ENCODE results near the gene SLC25A19. TPM values are rescaled to one million over a fixed set of nuclear protein-coding genes. Genes with fewer than 3 reads are reported as not detected.

Gene SLC25A19
- polyA plus RNA-seq, 1 experiment, result 3.5 TPM

DNA sequence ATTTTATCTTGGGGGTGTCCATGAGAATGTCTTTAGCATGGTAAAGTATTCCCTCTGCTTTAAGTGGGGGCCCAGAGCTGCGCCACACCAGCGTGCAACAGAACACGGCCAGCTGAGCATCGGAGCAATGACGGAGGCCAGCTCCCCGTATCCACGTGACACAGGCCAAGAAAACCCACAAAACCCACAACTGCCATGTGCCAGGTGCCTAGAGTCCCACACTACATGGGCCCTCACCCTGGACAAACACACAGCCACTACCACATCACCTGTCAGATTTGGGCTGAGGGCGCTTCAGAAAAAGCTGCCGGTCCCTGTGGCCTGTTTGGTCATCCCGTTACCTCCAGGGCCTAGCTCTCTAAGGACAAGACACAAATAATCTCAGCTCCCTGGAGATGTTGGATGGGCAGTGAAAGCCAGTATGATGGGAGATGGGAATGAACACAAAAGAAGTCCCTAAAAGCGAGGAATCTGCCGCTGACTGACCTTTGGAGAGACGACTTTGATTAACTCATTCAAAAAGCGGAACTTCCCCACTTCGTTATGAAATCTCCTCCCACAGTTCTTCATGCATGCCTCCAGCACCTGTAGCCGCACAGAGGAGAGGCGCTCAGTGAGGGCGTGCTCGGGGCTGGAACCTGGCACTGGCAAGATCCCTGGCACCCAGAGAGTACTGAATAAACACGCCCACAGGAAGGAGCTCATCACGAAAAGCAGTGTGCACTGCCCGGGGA is 44.9 kb downstream of the SLC25A19 start:
- no peak overlapping the region for H3K4me3 ChIP-seq (ENCODE audit: low read depth, low read length)
- TF ChIP-seq, protein P1, sequence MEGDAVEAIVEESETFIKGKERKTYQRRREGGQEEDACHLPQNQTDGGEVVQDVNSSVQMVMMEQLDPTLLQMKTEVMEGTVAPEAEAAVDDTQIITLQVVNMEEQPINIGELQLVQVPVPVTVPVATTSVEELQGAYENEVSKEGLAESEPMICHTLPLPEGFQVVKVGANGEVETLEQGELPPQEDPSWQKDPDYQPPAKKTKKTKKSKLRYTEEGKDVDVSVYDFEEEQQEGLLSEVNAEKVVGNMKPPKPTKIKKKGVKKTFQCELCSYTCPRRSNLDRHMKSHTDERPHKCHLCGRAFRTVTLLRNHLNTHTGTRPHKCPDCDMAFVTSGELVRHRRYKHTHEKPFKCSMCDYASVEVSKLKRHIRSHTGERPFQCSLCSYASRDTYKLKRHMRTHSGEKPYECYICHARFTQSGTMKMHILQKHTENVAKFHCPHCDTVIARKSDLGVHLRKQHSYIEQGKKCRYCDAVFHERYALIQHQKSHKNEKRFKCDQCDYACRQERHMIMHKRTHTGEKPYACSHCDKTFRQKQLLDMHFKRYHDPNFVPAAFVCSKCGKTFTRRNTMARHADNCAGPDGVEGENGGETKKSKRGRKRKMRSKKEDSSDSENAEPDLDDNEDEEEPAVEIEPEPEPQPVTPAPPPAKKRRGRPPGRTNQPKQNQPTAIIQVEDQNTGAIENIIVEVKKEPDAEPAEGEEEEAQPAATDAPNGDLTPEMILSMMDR (IDR thresholded peaks at IDR 0.05; ENCODE audit: low read depth, low read length), result no peak
- no peak for DNase-seq (ENCODE audit: low read depth, low spot score)

DNA sequence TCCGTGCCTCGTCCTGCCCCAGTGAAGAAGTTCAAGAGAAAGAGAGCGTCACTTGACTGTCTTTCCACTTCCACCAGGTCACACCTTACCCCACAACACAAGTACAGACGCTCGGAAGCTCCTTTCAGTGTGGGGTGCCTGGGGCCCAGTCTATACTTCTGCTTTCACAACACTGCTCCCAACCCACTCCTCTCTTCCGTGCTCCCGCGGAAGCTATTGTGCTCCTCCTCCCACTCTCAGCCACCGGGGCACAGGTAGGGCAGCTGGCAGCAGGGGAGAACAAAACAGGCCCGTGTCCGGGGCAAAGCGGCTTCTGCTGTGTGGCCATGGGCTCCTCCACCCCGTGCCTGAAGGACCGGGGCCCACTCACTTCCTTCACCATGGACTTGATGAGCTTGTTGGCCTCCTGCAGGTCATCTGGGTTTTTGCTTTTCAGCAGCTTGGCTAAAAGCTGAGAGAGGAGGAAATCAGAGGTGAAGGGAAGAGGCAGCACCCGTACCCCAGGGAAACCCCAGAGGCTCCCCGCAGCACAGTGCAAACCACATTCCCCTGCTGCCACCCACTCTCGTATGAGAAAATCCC is 46.7 kb downstream of the SLC25A19 start:
- H3K27ac ChIP-seq (ENCODE audit: low read depth, low read length), result no peak overlapping the region
- no peak for DNase-seq (ENCODE audit: low read depth, low spot score)
- POLR2A ChIA-PET, result interaction anchor here (0.9 kb wide), 1 partner anchor 20 kb away, joined by 3 read pairs; no protein-coding TSS in a partner anchor

More for the DNA sequence above, 44.9 kb downstream of the SLC25A19 start:
- ChIA-PET CTCF (no interaction called here), POLR2A (no interaction called here)
- no peaks in the 10 kb centered on the region for H3K9me3 ChIP-seq (ENCODE audit: control insufficient read depth, insufficient read depth, low read length)
- no peaks in the 10 kb centered on the region for H3K27me3 ChIP-seq (ENCODE audit: control insufficient read depth, insufficient read depth, low read length)
- no peak overlapping the region for H3K27ac ChIP-seq (ENCODE audit: low read depth, low read length)

DNA sequence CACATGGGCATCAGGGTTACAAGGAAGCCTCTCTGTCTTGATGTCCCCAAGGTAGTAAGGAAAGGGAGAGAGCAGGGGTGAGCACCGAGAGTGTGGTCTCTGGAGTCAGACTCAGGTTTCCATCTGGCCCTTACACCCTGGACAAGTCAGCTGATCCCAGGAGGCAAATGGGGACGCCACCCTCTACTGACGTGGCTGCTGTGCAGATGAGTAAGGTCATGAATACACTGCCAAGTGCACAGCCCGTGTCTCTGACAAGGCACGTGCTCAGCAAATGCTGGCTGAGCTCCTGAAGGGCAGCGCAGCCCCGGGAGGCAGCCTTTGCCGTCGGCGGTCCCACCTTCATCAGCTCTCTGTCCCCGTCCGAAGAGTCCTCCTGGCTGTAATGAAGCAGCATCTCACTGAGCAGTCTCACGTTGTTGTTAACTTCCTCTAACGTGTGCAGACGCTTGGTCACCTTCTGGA is 47.2 kb downstream of the SLC25A19 start:
- POLR2A ChIA-PET, result interaction anchor here (0.9 kb wide), 1 partner anchor 20 kb away, joined by 3 read pairs; no protein-coding TSS in a partner anchor
- Histone ChIP-seq H3K27ac (ENCODE audit: low read depth, low read length) (no peak overlapping the region), H3K27me3 (ENCODE audit: control insufficient read depth, insufficient read depth, low read length) (no peaks in the 10 kb centered on the region), H3K4me3 (ENCODE audit: low read depth, low read length) (no peak overlapping the region), H3K9me3 (ENCODE audit: control insufficient read depth, insufficient read depth, low read length) (no peaks in the 10 kb centered on the region)
- TF ChIP-seq, protein P1 (IDR thresholded peaks at IDR 0.05; ENCODE audit: low read depth, low read length), result no peak
- CTCF ChIA-PET, result interaction anchor here (2.6 kb wide), 1 partner anchor 170 kb away, joined by 14 read pairs; no protein-coding TSS in a partner anchor
- no peak for DNase-seq (ENCODE audit: low read depth, low spot score)

More for the DNA sequence above, 46.7 kb downstream of the SLC25A19 start:
- CTCF ChIA-PET, result interaction anchor here (1.1 kb wide), 1 partner anchor 170 kb away, joined by 3 read pairs; no protein-coding TSS in a partner anchor
- Histone ChIP-seq H3K27me3 (ENCODE audit: control insufficient read depth, insufficient read depth, low read length) (no peaks in the 10 kb centered on the region), H3K9me3 (ENCODE audit: control insufficient read depth, insufficient read depth, low read length) (no peaks in the 10 kb centered on the region), H3K4me3 (ENCODE audit: low read depth, low read length) (no peak overlapping the region)
- TF ChIP-seq, protein P1 (IDR thresholded peaks at IDR 0.05; ENCODE audit: low read depth, low read length), result no peak

DNA sequence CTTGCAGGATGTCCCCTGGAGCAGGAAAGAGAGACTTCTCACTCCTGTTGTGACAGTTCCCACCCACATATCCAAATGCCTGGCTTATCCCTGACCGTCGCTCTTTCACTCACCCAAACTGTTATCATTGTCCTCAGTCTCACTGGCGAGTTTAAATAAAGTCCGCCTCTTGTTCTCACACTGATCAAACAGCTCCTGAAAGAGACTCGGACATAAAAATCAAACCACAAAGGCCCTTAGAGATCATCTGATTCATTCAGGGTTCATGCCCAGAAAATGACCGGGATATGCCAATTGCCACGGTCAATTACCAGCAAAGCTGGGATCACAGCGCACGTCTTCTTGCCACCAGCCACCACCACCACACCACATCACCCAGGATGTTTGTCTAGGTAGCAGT is 47.7 kb downstream of the SLC25A19 start:
- Histone ChIP-seq H3K4me3 (ENCODE audit: low read depth, low read length) (no peak overlapping the region), H3K27me3 (ENCODE audit: control insufficient read depth, insufficient read depth, low read length) (no peaks in the 10 kb centered on the region), H3K27ac (ENCODE audit: low read depth, low read length) (no peak overlapping the region), H3K9me3 (ENCODE audit: control insufficient read depth, insufficient read depth, low read length) (no peaks in the 10 kb centered on the region)
- CTCF ChIA-PET, result interaction anchor here (0.7 to 2.6 kb wide), 4 partner anchors 8 to 171 kb away, joined by 3 to 14 read pairs (median 4); no protein-coding TSS in a partner anchor
- TF ChIP-seq, protein P1 (IDR thresholded peaks at IDR 0.05; ENCODE audit: low read depth, low read length), result no peak
- no peak for DNase-seq (ENCODE audit: low read depth, low spot score)
- POLR2A ChIA-PET, result interaction anchor here (0.9 kb wide), 1 partner anchor 21 kb away, joined by 3 read pairs; no protein-coding TSS in a partner anchor

DNA sequence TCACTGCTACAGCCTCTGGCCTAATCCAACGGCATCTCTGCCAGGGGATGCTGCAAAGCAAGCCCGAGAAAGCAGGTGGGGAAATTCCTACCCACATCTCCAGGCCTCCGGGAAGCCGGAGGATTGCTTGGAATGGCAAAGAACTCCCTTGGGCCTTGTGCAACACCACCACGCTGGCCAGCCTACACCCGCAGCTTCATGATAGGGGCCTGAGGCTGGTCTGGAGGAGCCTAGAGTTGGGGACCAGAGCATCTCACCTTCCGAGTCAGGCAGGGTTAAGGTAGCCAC is 48.1 kb downstream of the SLC25A19 start:
- ChIA-PET POLR2A (interaction anchor here (0.6 to 1.0 kb wide), 3 partner anchors 51 to 171 kb away, joined by 3 to 4 read pairs (median 4); no protein-coding TSS in a partner anchor), CTCF (interaction anchor here (0.7 to 2.6 kb wide), 6 partner anchors 8 to 171 kb away, joined by 3 to 14 read pairs (median 4); no protein-coding TSS in a partner anchor)
- no peak overlapping the region for H3K27ac ChIP-seq (ENCODE audit: low read depth, low read length)
- H3K27me3 ChIP-seq (ENCODE audit: control insufficient read depth, insufficient read depth, low read length), result no peaks in the 10 kb centered on the region
- no peak for DNase-seq (ENCODE audit: low read depth, low spot score)
- no peak overlapping the region for H3K4me3 ChIP-seq (ENCODE audit: low read depth, low read length)
- TF ChIP-seq, protein P1 (IDR thresholded peaks at IDR 0.05; ENCODE audit: low read depth, low read length), result no peak
- H3K9me3 ChIP-seq (ENCODE audit: control insufficient read depth, insufficient read depth, low read length), result no peaks in the 10 kb centered on the region
